ENCODE data around the gene DKK1. TPM values are rescaled to one million over a fixed set of nuclear protein-coding genes. Genes with fewer than 3 reads are reported as not detected.

DKK1 gene
- total RNA-seq, 4 donors from 2014 or later, result 0.19 to 2.6 (median 0.59) TPM

GRCh38 chr10:52308251-52309031 is 5.6 kb upstream of the DKK1 start:
- Histone ChIP-seq H3K9me3 (no peaks in the 10 kb centered on the region), H3K27ac (no peak overlapping the region), H3K4me1 (peaks cover 5 to 17% (median 5%) of the 10 kb centered on the region in 3 donors), H3K4me3 (peak overlapping the region; percentile 26 to 64 (median 44)), H3K36me3 (no peaks in the 10 kb centered on the region), H3K27me3 (peaks cover 0 to 55% (median 0%) of the 10 kb centered on the region in 4 donors)
- no peak for DNase-seq
- intact Hi-C loops (cut with DNase I), result no loop called here
- 6 to 15% methylated on average over 19 to 34 of the region's 40 CpGs for WGBS, 2 donors
- TF ChIP-seq CTCF (IDR thresholded peaks at IDR 0.05) (peak in 5 of 6 experiments; percentile 55 to 75 (median 64)), POLR2A (IDR thresholded peaks at IDR 0.05) (no peak)

- intact Hi-C loops (cut with DNase I), result loop anchor here (5.0 kb wide), 1 partner anchor 174 kb away; no protein-coding TSS in a partner anchor
- H3K27ac ChIP-seq, result no peak overlapping the region
- peaks cover 0 to 82% (median 0%) of the 10 kb centered on the region in 4 donors for H3K27me3 ChIP-seq
- H3K9me3 ChIP-seq, result no peaks in the 10 kb centered on the region
- TF ChIP-seq CTCF (IDR thresholded peaks at IDR 0.05) (no peak), POLR2A (IDR thresholded peaks at IDR 0.05) (no peak)
- peak overlapping the region in 3 of 4 donors; percentile 53 to 61 (median 54) for H3K4me3 ChIP-seq
- H3K36me3 ChIP-seq, result no peaks in the 10 kb centered on the region
- peaks cover 7 to 34% (median 11%) of the 10 kb centered on the region in 3 donors for H3K4me1 ChIP-seq
- no peak for DNase-seq
- 8 to 21% methylated on average over 3 of the region's 3 CpGs for WGBS, 2 donors
Observed at GRCh38 chr10:52312942-52313255, 1.2 kb upstream of the DKK1 start.

- Histone ChIP-seq H3K27me3 (peaks cover 0 to 80% (median 0%) of the 10 kb centered on the region in 4 donors), H3K36me3 (no peaks in the 10 kb centered on the region), H3K4me3 (peak overlapping the region; percentile 47 to 61 (median 54)), H3K27ac (no peak overlapping the region), H3K9me3 (no peaks in the 10 kb centered on the region), H3K4me1 (peaks cover 7 to 29% (median 11%) of the 10 kb centered on the region in 3 donors)
- intact Hi-C loops (cut with DNase I), result loop anchor here (5.0 kb wide), 1 partner anchor 174 kb away; no protein-coding TSS in a partner anchor
- DNase-seq, result no peak
- WGBS, 2 donors, result 2 to 6% methylated on average over 24 to 26 of the region's 26 CpGs
- no peak for TF ChIP-seq CTCF (IDR thresholded peaks at IDR 0.05)
- no peak for TF ChIP-seq POLR2A (IDR thresholded peaks at IDR 0.05)
Observed at GRCh38 chr10:52313256-52313932, 687 bp upstream of the DKK1 start.

GRCh38 chr10:52314822-52315552 is 906 bp downstream of the DKK1 start:
- Histone ChIP-seq H3K9me3 (no peaks in the 10 kb centered on the region), H3K27ac (no peak overlapping the region), H3K27me3 (peaks cover 0 to 64% (median 0%) of the 10 kb centered on the region in 4 donors), H3K4me3 (peak overlapping the region; percentile 47 to 61 (median 54)), H3K36me3 (no peaks in the 10 kb centered on the region), H3K4me1 (peaks cover 7 to 25% (median 11%) of the 10 kb centered on the region in 3 donors)
- intact Hi-C loops (cut with DNase I), result loop anchor here (5.0 kb wide), 1 partner anchor 172 kb away; no protein-coding TSS in a partner anchor
- no peak for DNase-seq
- 16 to 27% methylated on average over 10 to 19 of the region's 36 CpGs for WGBS, 2 donors
- TF ChIP-seq POLR2A (IDR thresholded peaks at IDR 0.05), result no peak
- no peak for TF ChIP-seq CTCF (IDR thresholded peaks at IDR 0.05)
